Heart right ventricle (tissue), 16 donors: ENCODE data around the gene LEUTX. TPM values are rescaled to one million over a fixed set of nuclear protein-coding genes. Genes with fewer than 3 reads are reported as not detected.

ENCODE experiments used
- ATAC-seq, 8 donors: fragments of 200-7000 bp; cut with Tn5 transposase; one replicate each; pipeline ENCODE4 v1.9.1; 2020; ENCODE audit warnings: mild to moderate bottlenecking in 8 of 8, moderate library complexity in 8 of 8, moderate number of reproducible peaks in 1 of 8
- DNase-seq, 2 donors: peaks; one replicate each; pipeline ENCODE4 v3.0.0-alpha.2; 2020
- H3K27ac ChIP-seq, 10 donors: fragments of 200-600 bp; sonication (generic) in 2 of 10; one replicate each; pipeline versions ENCODE4 v1.5.0 to v1.8.0; 2020 to 2022; ENCODE audit warnings: mild to moderate bottlenecking in 3 of 10
- H3K27me3 ChIP-seq, 7 donors: fragments of 200-600 bp; one replicate each; pipeline ENCODE4 v1.8.0; 2021 to 2022; ENCODE audit warnings: mild to moderate bottlenecking in 2 of 7
- H3K36me3 ChIP-seq, 9 donors: fragments of 200-600 bp; sonication (generic) in 1 of 9; one replicate each; pipeline versions ENCODE4 v1.5.0 to v1.8.0; 2020 to 2022; ENCODE audit warnings: mild to moderate bottlenecking in 2 of 9
- H3K4me1 ChIP-seq, 9 donors: fragments of 200-600 bp; sonication (generic) in 1 of 9; one replicate each; pipeline versions ENCODE4 v1.5.0 to v1.8.0; 2020 to 2022; ENCODE audit warnings: mild to moderate bottlenecking in 4 of 9
- H3K4me3 ChIP-seq, 10 donors: fragments of 200-600 bp; sonication (generic) in 2 of 10; one replicate each; pipeline versions ENCODE4 v1.5.0 to v1.8.0; 2020 to 2022; ENCODE audit warnings: mild to moderate bottlenecking in 7 of 10, moderate library complexity in 2 of 10
- H3K9me3 ChIP-seq, 11 donors: fragments of 200-600 bp in 10 of 11; sonication (generic) in 2 of 11; one replicate each; pipeline versions ENCODE4 v1.5.0 to v1.8.0; 2013 to 2022; ENCODE audit warnings: mild to moderate bottlenecking in 2 of 11, control low read depth in 1 of 11, moderate library complexity in 1 of 11
- CTCF ChIP-seq, 9 donors: fragments of 200-600 bp; sonication (generic) in 2 of 9; IDR thresholded peaks; one replicate each; pipeline versions ENCODE4 v1.5.0 to v1.8.0; 2021 to 2022; ENCODE audit warnings: antibody characterized with exemption in 9 of 9, mild to moderate bottlenecking in 5 of 9, moderate library complexity in 1 of 9
- WGBS, 2 donors: extraction: QIAGEN DNeasy Blood & Tissue Kit; methylation state at CpG; one replicate each; pipeline ENCODE4 v1.1.7; 2013; ENCODE audit warnings: inconsistent platforms in 1 of 2; 5-methylcytosine and 5-hydroxymethylcytosine counted together
- intact Hi-C, 10 donors: fragments of 100-400 bp; cut with DNase I; formaldehyde crosslinking; loops; one replicate each; pipeline versions ENCODE4 v1.11.1 to v1.14.2; 2022
- polyA plus RNA-seq, 2 donors: library from polyadenylated mRNA; stranded (reverse); fragments of 200-250 nt; gene quantifications; one replicate each; pipeline ENCODE4 v1.2.3, GENCODE V29; 2013
- total RNA-seq, 10 donors: library from RNA; stranded (reverse); fragmentation: NEBNext Ultra II Directional in 3 of 10; extraction: Animal tissue kit (Norgen Biotek cat#: 25700) in 3 of 10; gene quantifications; one replicate each; pipeline versions ENCODE4 v1.2.1 to v1.2.4, GENCODE V29; 2021 to 2023
- donor health status: Arrhythmogenic right ventricular cardiomyopathy.
- donor health status: ischemic (EF 13 %, LVEDD 7.1; RV severe dilation, severe dysfunction).
- donor health status: healthy with polysubstance abuse.
- donor health status: DM: no; HTN: yes; CAD: no.
- donor health status: DM: no; HTN: no; CAD: no.
- donor health status: ischemic (EF 25% LVEDD 6.9; RV normal size, moderate dysfunction).
- donor health status: ischemic (EF 25% LVEDD 5.7; RV mildly dilated, moderate dysfunction).
- donor health status: healthy.
- donor health status: DM: yes; HTN: yes; CAD: no.
- donor health status: Ischemic cardiomyopathy.
- donor health status: ischemic (EF 35%, LVEDD 5.7; RV mildly dilated, moderate dysfunction).
- donor health status: nonischemic (EF 11% LVEDD 7.7; RV severe dilation, severe dysfunction).
- donor health status: DM: yes; HTN: yes; CAD: no.
- donor health status: PGD.
- donor health status: ischemic (EF 29% LVEDD 5.4; RV normal size, mild dysfunction).
- donor health status: nonischemic (EF 23%, LVEDD 6.1; RV moderate dilation, normal function).

The LEUTX gene
- total and polyA plus RNA-seq, 12 donors = not detected

DNA sequence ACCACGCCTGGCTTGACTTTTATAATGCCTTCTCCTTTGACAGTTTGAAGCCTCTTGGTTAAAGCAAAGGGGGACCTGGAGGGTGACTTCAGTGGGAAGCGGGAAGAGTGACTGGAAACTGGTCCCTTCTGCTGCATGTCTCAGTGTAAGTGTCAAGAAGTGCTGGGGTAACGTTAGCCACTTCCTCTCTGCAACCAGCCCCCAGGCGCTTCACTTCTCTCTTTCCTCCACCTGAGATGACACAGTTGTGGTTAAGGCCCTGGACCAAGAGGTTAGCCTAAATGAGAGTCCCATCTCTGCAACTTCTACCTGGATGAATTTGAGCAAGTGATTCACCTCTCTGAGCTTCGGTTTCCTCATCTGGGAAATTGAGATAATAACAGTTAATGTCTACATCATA, 16.3 kb downstream of the LEUTX start:
- ATAC-seq = no peak
- intact Hi-C loops = loop anchor here in 3 of 10 donors (2.0 to 10.0 kb wide), 3 partner anchors 48 to 430 kb away; partner anchors contain the start of gene CCNP (in 1 of the 3)
- no peaks in the 10 kb centered on the region for H3K36me3 ChIP-seq
- H3K9me3 ChIP-seq = peaks cover 0 to 5% (median 0%) of the 10 kb centered on the region in 11 donors
- no peak overlapping the region for H3K27ac ChIP-seq
- no peak for DNase-seq
- H3K4me3 ChIP-seq = no peak overlapping the region
- TF ChIP-seq CTCF (IDR thresholded peaks at IDR 0.05) = no peak
- 68 to 69% methylated on average over 5 of the region's 5 CpGs for WGBS, 2 donors
- H3K4me1 ChIP-seq = no peaks in the 10 kb centered on the region
- H3K27me3 ChIP-seq = peaks cover 0 to 14% (median 0%) of the 10 kb centered on the region in 7 donors

GRCh38 chr19:39796000-39796498, 17.4 kb downstream of the LEUTX start:
- H3K4me3 ChIP-seq = no peak overlapping the region

DNA sequence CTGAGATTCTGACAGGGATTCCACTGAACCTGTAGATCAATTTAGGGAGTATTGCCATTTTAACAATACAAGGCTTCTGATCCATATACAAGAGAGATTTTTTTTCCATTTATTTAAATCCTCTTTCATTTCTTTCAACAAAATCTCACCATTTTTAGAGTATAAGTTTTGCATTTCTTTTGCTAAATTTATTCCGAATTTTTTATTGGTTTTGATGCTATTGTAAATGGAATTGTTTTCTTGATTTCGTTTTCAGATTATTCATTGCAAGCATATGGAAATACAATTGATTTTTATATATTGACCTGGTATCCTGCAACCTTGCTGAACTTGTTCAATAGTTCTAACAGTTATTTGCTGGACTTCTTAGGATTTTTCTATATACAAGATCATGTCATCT, 18.4 kb downstream of the LEUTX start:
- Histone ChIP-seq H3K9me3 (peaks cover 0 to 5% (median 0%) of the 10 kb centered on the region in 11 donors), H3K36me3 (no peaks in the 10 kb centered on the region)
- intact Hi-C loops = loop anchor here in 2 of 10 donors (10.0 kb wide), 2 partner anchors 168 to 428 kb away; partner anchors contain the start of gene CCNP (in 1 of the 2)

More at GRCh38 chr19:39796000-39796498, 17.4 kb downstream of the LEUTX start:
- no peaks in the 10 kb centered on the region for H3K4me1 ChIP-seq
- no peak for TF ChIP-seq CTCF (IDR thresholded peaks at IDR 0.05)
- no peaks in the 10 kb centered on the region for H3K36me3 ChIP-seq
- no peak for DNase-seq
- H3K9me3 ChIP-seq = peaks cover 0 to 5% (median 0%) of the 10 kb centered on the region in 11 donors
- H3K27me3 ChIP-seq = peaks cover 0 to 16% (median 0%) of the 10 kb centered on the region in 7 donors
- no peak for ATAC-seq
- no peak overlapping the region for H3K27ac ChIP-seq
- WGBS, 2 donors = 31 to 33% methylated on average over 2 of the region's 2 CpGs
- intact Hi-C loops = loop anchor here in 3 of 10 donors (2.0 to 10.0 kb wide), 3 partner anchors 47 to 429 kb away; partner anchors contain the start of gene CCNP (in 1 of the 3)

GRCh38 chr19:39802958-39803357, 24.3 kb downstream of the LEUTX start:
- no peak for DNase-seq
- Histone ChIP-seq H3K36me3 (no peaks in the 10 kb centered on the region), H3K4me3 (no peak overlapping the region), H3K9me3 (peaks cover 0 to 5% (median 0%) of the 10 kb centered on the region in 11 donors), H3K27ac (no peak overlapping the region), H3K4me1 (peaks cover 0 to 3% (median 0%) of the 10 kb centered on the region in 9 donors), H3K27me3 (peaks cover 0 to 27% (median 4%) of the 10 kb centered on the region in 7 donors)
- intact Hi-C loops = no loop called here
- no peak for TF ChIP-seq CTCF (IDR thresholded peaks at IDR 0.05)
- WGBS, 2 donors = 26 to 41% methylated on average over 4 of the region's 4 CpGs
- no peak for ATAC-seq

More for the DNA sequence above, 18.4 kb downstream of the LEUTX start:
- ATAC-seq (no peak), DNase-seq (no peak)
- TF ChIP-seq CTCF (IDR thresholded peaks at IDR 0.05) = no peak
- no peaks in the 10 kb centered on the region for H3K4me1 ChIP-seq
- H3K27ac ChIP-seq = no peak overlapping the region
- 45% methylated on average over 2 of the region's 2 CpGs for WGBS, 2 donors
- peaks cover 0 to 25% (median under 1%) of the 10 kb centered on the region in 7 donors for H3K27me3 ChIP-seq
- H3K4me3 ChIP-seq = no peak overlapping the region
